Measurements from ENCODE around the gene DZIP3. TPM values are rescaled to one million over a fixed set of nuclear protein-coding genes. Genes with fewer than 3 reads are reported as not detected.

Gene DZIP3
- total and polyA plus RNA-seq, 2 of the 13 experiments (the other 11 are each of a cell fraction or from before 2014, with no cell fraction given): 11.3 to 17.3 TPM

- in situ Hi-C loops (cut with HindIII; ENCODE audit: extremely low pct_ligation_motif_present, low pct_unique_long_range_greater_than_20kb) (no loop called here), intact Hi-C loops (cut with micrococcal nuclease; ENCODE audit: unreplicated experiment) (no loop called here)
- no peaks in the 10 kb centered on the region for H3K4me1 ChIP-seq (ENCODE audit: insufficient read depth, low read length)
- DNase-seq (ENCODE audit: low spot score) (no peak), FAIRE-seq (no peak), ATAC-seq (no peak)
- POLR2A ChIA-PET: no interaction called here
- no peak overlapping the region for H3K4me3 ChIP-seq (replicated peaks in 1 of 3; ENCODE audit: insufficient read depth in 1 of 3, low read depth in 2 of 3, low read length in 3 of 3)
- no peak for TF ChIP-seq ZNF333 (CRISPR knock-in tag; IDR thresholded peaks at IDR 0.05; ENCODE audit: borderline replicate concordance)
- H3K9me3 ChIP-seq (ENCODE audit: low read length): no peaks in the 10 kb centered on the region
- CTCF ChIA-PET (ENCODE audit: low intra/inter-chr PET ratio, low total read pairs): no interaction called here
- no peak overlapping the region for H3K27ac ChIP-seq (ENCODE audit: extremely low read length, insufficient read depth, low read length)
- no peak overlapping the region for H2AFZ ChIP-seq (ENCODE audit: low read length)
- no peak overlapping the region for H3K9ac ChIP-seq (ENCODE audit: insufficient read depth, low read depth, low read length)
- WGBS (ENCODE audit: low lambda C conversion rate): 3% methylated on average over 2 of the region's 2 CpGs
- no peaks in the 10 kb centered on the region for H4K20me1 ChIP-seq (ENCODE audit: insufficient read depth, low read length)
- BruUV-seq (replicated peaks): no TSS peak
- no peak overlapping the region for H3K4me2 ChIP-seq (ENCODE audit: low read depth, low read length)
- H3K79me2 ChIP-seq (ENCODE audit: insufficient read depth, low read length): no peaks in the 10 kb centered on the region
- no peaks in the 10 kb centered on the region for H3K27me3 ChIP-seq (ENCODE audit: control insufficient read depth in 1 of 2, insufficient read depth in 2 of 2, low read length in 2 of 2)
- no peaks in the 10 kb centered on the region for H3K36me3 ChIP-seq (replicated peaks in 1 of 2; ENCODE audit: control insufficient read depth in 1 of 2, insufficient read depth in 2 of 2, low read length in 2 of 2)
Observed at GRCh38 chr3:108719178-108719806, 129.8 kb downstream of the DZIP3 start.

- H3K36me3 ChIP-seq (replicated peaks in 1 of 2; ENCODE audit: control insufficient read depth in 1 of 2, insufficient read depth in 2 of 2, low read length in 2 of 2): no peaks in the 10 kb centered on the region
- in situ Hi-C loops (cut with HindIII; ENCODE audit: extremely low pct_ligation_motif_present, low pct_unique_long_range_greater_than_20kb): no loop called here
- no peak overlapping the region for H2AFZ ChIP-seq (ENCODE audit: low read length)
- 0% methylated on average over 1 of the region's 1 CpG for WGBS (ENCODE audit: low lambda C conversion rate)
- no peaks in the 10 kb centered on the region for H3K27me3 ChIP-seq (ENCODE audit: control insufficient read depth in 1 of 2, insufficient read depth in 2 of 2, low read length in 2 of 2)
- no TSS peak for BruUV-seq (replicated peaks)
- no peak for ATAC-seq
- TF ChIP-seq ZNF503 (CRISPR knock-in tag; IDR thresholded peaks at IDR 0.05) (no peak), ZNF558 (CRISPR knock-in tag; IDR thresholded peaks at IDR 0.05; ENCODE audit: borderline replicate concordance) (no peak), MED13 (CRISPR knock-in tag; IDR thresholded peaks at IDR 0.05) (no peak), MEIS2 (CRISPR knock-in tag; IDR thresholded peaks at IDR 0.05) (no peak)
- no peaks in the 10 kb centered on the region for H3K4me1 ChIP-seq (ENCODE audit: insufficient read depth, low read length)
- no peak overlapping the region for H3K4me2 ChIP-seq (ENCODE audit: low read depth, low read length)
- no peaks in the 10 kb centered on the region for H3K79me2 ChIP-seq (ENCODE audit: insufficient read depth, low read length)
- intact Hi-C loops (cut with micrococcal nuclease; ENCODE audit: unreplicated experiment): no loop called here
- H3K9me3 ChIP-seq (ENCODE audit: low read length): no peaks in the 10 kb centered on the region
- POLR2A ChIA-PET: no interaction called here
- FAIRE-seq: no peak
- H4K20me1 ChIP-seq (ENCODE audit: insufficient read depth, low read length): no peaks in the 10 kb centered on the region
- no peak overlapping the region for H3K9ac ChIP-seq (ENCODE audit: insufficient read depth, low read depth, low read length)
- no peak overlapping the region for H3K4me3 ChIP-seq (replicated peaks in 1 of 3; ENCODE audit: insufficient read depth in 1 of 3, low read depth in 2 of 3, low read length in 3 of 3)
- DNase-seq (ENCODE audit: low spot score): no peak
- H3K27ac ChIP-seq (ENCODE audit: extremely low read length, insufficient read depth, low read length): no peak overlapping the region
- CTCF ChIA-PET (ENCODE audit: low intra/inter-chr PET ratio, low total read pairs): no interaction called here
Observed at GRCh38 chr3:108722724-108723123, 133.2 kb downstream of the DZIP3 start.
